Measurements from ENCODE around the gene RNF123. TPM values are rescaled to one million over a fixed set of nuclear protein-coding genes. Genes with fewer than 3 reads are reported as not detected.

The RNF123 gene
- polyA plus RNA-seq, 1 experiment, result 61.2 TPM

DNA sequence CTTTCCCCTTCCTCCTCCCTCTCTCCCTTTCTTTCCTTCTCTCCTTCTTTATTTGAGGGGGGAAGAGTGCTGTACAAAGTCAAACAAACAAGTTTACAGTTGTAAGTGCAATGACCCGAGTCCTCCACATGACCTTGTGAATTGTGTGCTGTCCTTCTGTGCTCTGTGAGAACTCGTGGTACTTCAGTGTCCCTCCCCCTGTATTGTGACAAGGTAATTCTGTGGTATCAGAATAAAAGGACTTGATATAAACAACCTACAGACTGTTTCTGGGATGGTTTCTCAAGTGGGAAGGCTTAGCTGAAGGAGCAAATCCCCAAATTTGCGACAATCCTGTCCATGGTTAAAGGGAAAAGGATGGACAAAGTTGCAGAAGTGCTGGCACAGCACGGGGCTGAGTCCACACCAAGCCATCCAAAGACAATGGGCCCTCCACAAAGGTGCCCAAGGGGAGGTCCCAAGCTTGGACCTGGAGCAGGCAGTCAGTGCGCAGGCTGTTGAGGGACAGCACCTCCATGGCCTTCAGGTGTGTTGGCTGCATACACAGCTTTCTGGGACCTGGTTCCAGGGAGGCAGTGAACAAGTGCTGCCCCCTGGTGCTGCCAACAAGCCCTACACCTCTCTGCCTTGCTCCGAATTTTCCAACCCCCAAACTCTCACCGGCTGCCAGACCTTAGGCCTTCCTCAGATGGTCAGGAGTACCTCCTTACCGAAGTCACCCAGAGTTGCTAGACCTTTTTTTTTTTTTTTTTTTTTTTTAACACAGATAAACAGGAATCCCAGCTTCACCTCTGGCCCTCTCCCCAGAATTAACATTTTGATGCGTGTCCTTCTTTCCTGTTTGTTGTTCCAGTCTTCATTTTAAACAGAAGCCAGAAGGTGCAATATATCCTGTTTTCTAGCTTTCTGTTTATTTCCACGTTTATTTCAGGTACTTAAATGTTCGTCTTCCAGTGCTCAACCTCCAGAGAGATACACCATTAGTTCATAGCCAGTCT, 17.8 kb upstream of the RNF123 start:
- POLR2A ChIA-PET, result interaction anchor here (0.5 kb wide), 1 partner anchor 664 kb away, joined by 7 read pairs; no protein-coding TSS in a partner anchor
- CTCF ChIA-PET, result interaction anchor here (0.7 to 5.4 kb wide), 16 partner anchors 8 to 212 kb away, joined by 3 to 152 read pairs (median 5); partner anchors contain the start of genes BSN, INKA1 and UBA7

DNA sequence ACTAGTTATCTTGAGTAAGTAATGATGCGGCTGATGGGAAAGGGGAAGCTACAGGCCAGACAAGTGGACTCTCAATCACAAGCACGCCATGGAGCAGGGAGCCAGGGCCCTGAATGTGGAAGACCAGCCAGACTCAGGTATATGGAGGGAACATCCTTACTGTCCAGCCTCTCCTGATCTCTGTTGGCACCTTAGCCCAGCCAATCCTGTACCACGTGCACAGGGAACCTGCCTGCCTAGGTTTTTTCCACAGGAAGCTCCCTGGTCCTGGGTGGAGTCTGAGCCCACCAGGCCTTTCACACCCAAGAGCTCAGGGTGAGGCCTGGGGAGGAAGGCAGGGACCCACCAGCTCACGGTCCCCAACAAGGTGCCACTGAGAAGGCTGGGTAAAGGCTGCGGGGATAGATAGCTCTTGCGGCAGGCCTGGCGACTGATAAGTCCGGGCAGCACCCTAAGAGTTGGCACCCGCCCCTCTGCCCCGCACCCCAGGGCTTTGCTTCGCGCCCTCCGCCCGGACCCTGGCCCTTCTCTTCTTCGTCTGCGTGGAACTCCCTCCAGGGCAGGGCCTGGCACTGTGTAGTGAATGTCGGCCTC, 16.1 kb upstream of the RNF123 start:
- DNase-seq (ENCODE audit: low read depth), result no peak
- CTCF ChIA-PET, result interaction anchor here (1.4 to 5.4 kb wide), 3 partner anchors 106 to 173 kb away, joined by 3 to 152 read pairs (median 15); no protein-coding TSS in a partner anchor
- Histone ChIP-seq H3K4me3 (ENCODE audit: low read depth, low read length) (peak overlapping the region; percentile 79), H3K27me3 (ENCODE audit: control insufficient read depth, insufficient read depth, low read length) (no peaks in the 10 kb centered on the region), H3K36me3 (ENCODE audit: control insufficient read depth, insufficient read depth, low read length) (peaks cover 15% of the 10 kb centered on the region)
- no peak for TF ChIP-seq CTCF (IDR thresholded peaks at IDR 0.05; ENCODE audit: insufficient read depth, low read depth, low read length)
- POLR2A ChIA-PET, result interaction anchor here (0.6 kb wide), 2 partner anchors 134 to 501 kb away, joined by 3 read pairs; no protein-coding TSS in a partner anchor

More for the DNA sequence above, 17.8 kb upstream of the RNF123 start:
- 0 out of 2 replicates have a peak, but pooled peaks cover 1% of the 10 kb centered on the region for H3K27me3 ChIP-seq (ENCODE audit: control insufficient read depth, insufficient read depth, low read length)
- H3K36me3 ChIP-seq (ENCODE audit: control insufficient read depth, insufficient read depth, low read length), result peaks cover 5% of the 10 kb centered on the region
- peak; percentile 89 for TF ChIP-seq CTCF (IDR thresholded peaks at IDR 0.05; ENCODE audit: insufficient read depth, low read depth, low read length)
- no peak overlapping the region for H3K4me3 ChIP-seq (ENCODE audit: low read depth, low read length)
- no peak for DNase-seq (ENCODE audit: low read depth)

GRCh38 chr3:49673715-49674496, 15.5 kb upstream of the RNF123 start, which contains the start of gene APEH:
TSS of gene APEH (plus strand) at chr3:49674351. CDS start at chr3:49674402, 51 bp downstream.
- ChIA-PET CTCF (interaction anchor here (5.4 kb wide), 1 partner anchor 135 kb away, joined by 152 read pairs; no protein-coding TSS in a partner anchor), POLR2A (no interaction called here)
- Histone ChIP-seq H3K27me3 (ENCODE audit: control insufficient read depth, insufficient read depth, low read length) (no peaks in the 10 kb centered on the region), H3K4me3 (ENCODE audit: low read depth, low read length) (peak within 1 kb of the TSS; percentile 79), H3K36me3 (ENCODE audit: control insufficient read depth, insufficient read depth, low read length) (peaks cover 20% of the 10 kb centered on the region)
- TF ChIP-seq CTCF (IDR thresholded peaks at IDR 0.05; ENCODE audit: insufficient read depth, low read depth, low read length), result no peak
- DNase-seq (ENCODE audit: low read depth), result peak; percentile 86

- ChIA-PET CTCF (no interaction called here), POLR2A (no interaction called here)
- Histone ChIP-seq H3K27me3 (ENCODE audit: control insufficient read depth, insufficient read depth, low read length) (no peaks in the 10 kb centered on the region), H3K36me3 (ENCODE audit: control insufficient read depth, insufficient read depth, low read length) (peaks cover 26% of the 10 kb centered on the region), H3K4me3 (ENCODE audit: low read depth, low read length) (peak overlapping the region; percentile 79)
- no peak for DNase-seq (ENCODE audit: low read depth)
- TF ChIP-seq CTCF (IDR thresholded peaks at IDR 0.05; ENCODE audit: insufficient read depth, low read depth, low read length), result 0 out of 2 replicates have a peak, but pooled peaks have one; percentile 6
Observed at GRCh38 chr3:49674497-49674983, 14.8 kb upstream of the RNF123 start.
